Testis (tissue), 2 donors: ENCODE data around the gene PLA2G4D.

Source experiments
- POLR2A ChIP-seq: fragments of 450-650 bp; IDR thresholded peaks from one replicate; pipeline ENCODE4 v1.6.1; 2017; ENCODE audit warnings: antibody characterized with exemption, mild to moderate bottlenecking, moderate library complexity
- TF ChIP-seq, protein P1 (sequence below), 3 experiments: fragments of 450-650 bp in 2 of 3; fragments of 200-600 bp in 1 of 3; sonication (generic) in 1 of 3; IDR thresholded peaks; one replicate each; pipeline ENCODE4 v1.5.1; 2016 to 2019; ENCODE audit warnings: antibody characterized with exemption in 3 of 3, mild to moderate bottlenecking in 2 of 3, moderate library complexity in 1 of 3

DNA sequence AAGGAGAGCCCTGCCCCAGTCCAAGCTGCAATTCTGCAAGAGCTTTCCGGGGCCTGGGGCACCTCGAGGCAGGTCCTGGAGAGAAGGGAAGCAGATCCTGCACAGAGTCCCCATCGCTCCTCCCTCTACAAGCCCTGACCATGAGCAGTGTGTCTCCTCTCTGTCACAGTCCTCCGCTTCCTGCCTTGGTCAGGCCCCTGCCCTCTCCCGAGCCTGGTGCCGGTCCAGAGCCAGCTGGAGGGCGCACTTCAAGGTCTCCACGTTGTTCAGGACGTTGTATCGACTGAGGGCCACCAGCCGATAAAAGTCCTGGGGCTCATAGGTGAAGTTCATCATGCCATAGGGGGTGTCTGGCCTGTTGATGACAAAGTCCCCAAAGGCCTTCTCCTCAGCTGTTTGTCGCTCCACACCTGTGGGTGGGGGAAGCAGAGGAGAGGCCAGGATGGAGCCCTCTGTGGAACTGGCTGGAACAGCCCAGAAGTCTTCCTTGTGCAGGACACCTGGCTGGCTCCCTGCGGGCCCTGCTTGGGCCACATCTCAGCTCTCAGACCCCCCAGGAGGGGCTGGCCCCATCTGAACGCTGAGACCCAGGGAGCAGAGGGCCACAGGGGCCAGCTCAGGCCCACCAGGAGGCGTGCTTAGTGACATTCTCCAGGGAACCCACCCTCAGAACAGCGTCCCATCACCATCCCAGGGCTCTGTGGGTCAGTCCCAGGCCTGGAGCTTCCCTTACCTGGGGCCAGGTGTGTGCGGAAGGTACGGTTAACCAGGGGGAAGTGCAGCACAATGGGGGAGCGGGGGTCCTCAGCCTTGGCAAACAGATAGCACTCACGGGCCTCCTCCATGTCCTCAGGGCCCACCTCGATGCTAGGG lies 47.7 kb upstream of the PLA2G4D start:
- TF ChIP-seq, protein P1, sequence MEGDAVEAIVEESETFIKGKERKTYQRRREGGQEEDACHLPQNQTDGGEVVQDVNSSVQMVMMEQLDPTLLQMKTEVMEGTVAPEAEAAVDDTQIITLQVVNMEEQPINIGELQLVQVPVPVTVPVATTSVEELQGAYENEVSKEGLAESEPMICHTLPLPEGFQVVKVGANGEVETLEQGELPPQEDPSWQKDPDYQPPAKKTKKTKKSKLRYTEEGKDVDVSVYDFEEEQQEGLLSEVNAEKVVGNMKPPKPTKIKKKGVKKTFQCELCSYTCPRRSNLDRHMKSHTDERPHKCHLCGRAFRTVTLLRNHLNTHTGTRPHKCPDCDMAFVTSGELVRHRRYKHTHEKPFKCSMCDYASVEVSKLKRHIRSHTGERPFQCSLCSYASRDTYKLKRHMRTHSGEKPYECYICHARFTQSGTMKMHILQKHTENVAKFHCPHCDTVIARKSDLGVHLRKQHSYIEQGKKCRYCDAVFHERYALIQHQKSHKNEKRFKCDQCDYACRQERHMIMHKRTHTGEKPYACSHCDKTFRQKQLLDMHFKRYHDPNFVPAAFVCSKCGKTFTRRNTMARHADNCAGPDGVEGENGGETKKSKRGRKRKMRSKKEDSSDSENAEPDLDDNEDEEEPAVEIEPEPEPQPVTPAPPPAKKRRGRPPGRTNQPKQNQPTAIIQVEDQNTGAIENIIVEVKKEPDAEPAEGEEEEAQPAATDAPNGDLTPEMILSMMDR (IDR thresholded peaks at IDR 0.05), result no peak
- TF ChIP-seq POLR2A, result no peak
